ENCODE data around the gene KBTBD4.
"Not testable (repeated sequence)": the region's sequence is repeated elsewhere in the genome, so short reads cannot be mapped to it uniquely, and the experiment has no call there.

KBTBD4 gene

DNA sequence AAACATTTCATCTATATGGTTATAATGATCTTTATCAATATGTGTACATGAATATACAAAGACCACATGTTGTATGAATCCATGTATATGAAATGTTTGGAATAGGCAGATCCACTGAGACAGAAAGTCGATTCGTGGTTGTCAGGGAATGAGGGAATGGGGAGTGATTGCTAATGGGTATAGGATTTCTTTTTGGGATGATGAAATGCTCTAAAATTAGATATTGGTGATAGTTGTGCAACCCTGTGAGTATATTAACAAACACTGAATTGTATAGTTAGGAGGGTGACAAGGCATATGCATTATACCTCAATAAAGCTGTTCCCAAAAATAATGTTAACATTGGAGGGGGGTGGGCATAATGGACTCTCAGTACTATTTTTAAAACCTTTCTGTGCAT is 18.3 kb downstream of the KBTBD4 start:
- Histone ChIP-seq H3K36me3 (ENCODE audit: low read length) (no peaks in the 10 kb centered on the region), H3K79me2 (ENCODE audit: insufficient read depth, low read length) (0 out of 2 replicates have a peak, but pooled peaks cover 5% of the 10 kb centered on the region), H3K27me3 (ENCODE audit: low read length) (no peaks in the 10 kb centered on the region), H3K4me3 (ENCODE audit: insufficient read depth, low read length, poor library complexity, severe bottlenecking) (no peak overlapping the region), H3K27ac (ENCODE audit: low read depth, low read length) (no peak overlapping the region), H3F3A (ENCODE audit: insufficient read depth) (0 out of 2 replicates have a peak, but pooled peaks cover 3% of the 10 kb centered on the region), H3K9ac (ENCODE audit: low read length) (no peak overlapping the region), H3K9me3 (ENCODE audit: insufficient read depth, low read length) (no peaks in the 10 kb centered on the region), H2AFZ (ENCODE audit: low read depth, low read length, severe bottlenecking) (no peak overlapping the region), H4K20me1 (ENCODE audit: low read depth, low read length) (no peaks in the 10 kb centered on the region), H3K4me2 (ENCODE audit: low read depth, low read length, poor library complexity, severe bottlenecking) (no peak overlapping the region), H3K9me2 (replicated peaks; ENCODE audit: insufficient read depth, low read length) (no peaks in the 10 kb centered on the region)
- TF ChIP-seq CTCF (IDR thresholded peaks at IDR 0.05; ENCODE audit: insufficient read depth, low read length, poor library complexity, severe bottlenecking) (no peak), EZH2phosphoT487 (conservative IDR thresholded peaks at IDR 0.05; ENCODE audit: low read length) (no peak)

DNA sequence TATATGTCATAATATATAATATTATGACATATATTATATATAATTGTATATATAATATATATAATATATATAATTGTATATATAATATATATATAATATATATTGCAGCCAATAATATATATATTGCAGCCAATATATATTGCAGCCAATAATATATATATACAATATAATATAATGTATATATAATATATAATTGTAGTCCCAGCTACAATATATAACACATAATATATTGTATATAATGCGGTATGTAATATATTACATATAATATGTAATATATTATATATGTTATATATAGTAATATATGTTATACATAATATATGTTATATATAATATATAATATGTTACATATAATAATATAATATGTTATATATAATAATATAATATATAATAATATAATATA is 20.1 kb downstream of the KBTBD4 start:
- Histone ChIP-seq H3K4me3 (ENCODE audit: insufficient read depth, low read length, poor library complexity, severe bottlenecking) (no peak overlapping the region), H3K27ac (ENCODE audit: low read depth, low read length) (no peak overlapping the region), H3K79me2 (ENCODE audit: insufficient read depth, low read length) (no peaks in the 10 kb centered on the region), H4K20me1 (ENCODE audit: low read depth, low read length) (no peaks in the 10 kb centered on the region), H3K9me3 (ENCODE audit: insufficient read depth, low read length) (no peaks in the 10 kb centered on the region), H2AFZ (ENCODE audit: low read depth, low read length, severe bottlenecking) (no peak overlapping the region), H3K4me2 (ENCODE audit: low read depth, low read length, poor library complexity, severe bottlenecking) (no peak overlapping the region), H3K27me3 (ENCODE audit: low read length) (no peaks in the 10 kb centered on the region), H3K36me3 (ENCODE audit: low read length) (no peaks in the 10 kb centered on the region), H3K9me2 (replicated peaks; ENCODE audit: insufficient read depth, low read length) (no peaks in the 10 kb centered on the region), H3K9ac (ENCODE audit: low read length) (no peak overlapping the region), H3F3A (ENCODE audit: insufficient read depth) (no peaks in the 10 kb centered on the region)
- TF ChIP-seq EZH2phosphoT487 (conservative IDR thresholded peaks at IDR 0.05; ENCODE audit: low read length) (no peak), CTCF (IDR thresholded peaks at IDR 0.05; ENCODE audit: insufficient read depth, low read length, poor library complexity, severe bottlenecking) (no peak)

DNA sequence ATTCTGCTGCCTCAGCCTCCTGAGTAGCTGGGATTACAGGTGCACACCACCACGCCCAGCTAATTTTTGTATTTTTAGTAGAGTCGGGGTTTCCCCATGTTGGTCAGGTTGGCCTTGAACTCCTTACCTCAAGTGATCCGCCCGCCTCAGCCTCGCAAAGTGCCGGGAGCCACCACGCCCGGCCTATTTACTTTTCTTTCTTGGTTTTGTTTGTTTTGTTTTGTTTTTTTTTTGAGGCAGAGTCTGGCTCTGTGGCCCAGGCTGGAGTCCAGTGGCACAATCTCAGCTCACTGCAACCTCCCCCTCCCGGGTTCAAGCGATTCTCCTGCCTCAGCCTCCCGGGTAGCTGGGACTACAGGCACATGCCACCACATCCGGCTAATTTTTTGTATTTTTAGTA is 21.8 kb downstream of the KBTBD4 start:
- H3K79me2 ChIP-seq (ENCODE audit: insufficient read depth, low read length); H3K4me2 ChIP-seq (ENCODE audit: low read depth, low read length, poor library complexity, severe bottlenecking); H3K4me3 ChIP-seq (ENCODE audit: insufficient read depth, low read length, poor library complexity, severe bottlenecking); H3K27ac ChIP-seq (ENCODE audit: low read depth, low read length); H2AFZ ChIP-seq (ENCODE audit: low read depth, low read length, severe bottlenecking); H3K27me3 ChIP-seq (ENCODE audit: low read length); H4K20me1 ChIP-seq (ENCODE audit: low read depth, low read length); H3K36me3 ChIP-seq (ENCODE audit: low read length); H3F3A ChIP-seq (ENCODE audit: insufficient read depth); H3K9me3 ChIP-seq (ENCODE audit: insufficient read depth, low read length); H3K9me2 ChIP-seq (replicated peaks; ENCODE audit: insufficient read depth, low read length); H3K9ac ChIP-seq (ENCODE audit: low read length): not testable (repeated sequence)

DNA sequence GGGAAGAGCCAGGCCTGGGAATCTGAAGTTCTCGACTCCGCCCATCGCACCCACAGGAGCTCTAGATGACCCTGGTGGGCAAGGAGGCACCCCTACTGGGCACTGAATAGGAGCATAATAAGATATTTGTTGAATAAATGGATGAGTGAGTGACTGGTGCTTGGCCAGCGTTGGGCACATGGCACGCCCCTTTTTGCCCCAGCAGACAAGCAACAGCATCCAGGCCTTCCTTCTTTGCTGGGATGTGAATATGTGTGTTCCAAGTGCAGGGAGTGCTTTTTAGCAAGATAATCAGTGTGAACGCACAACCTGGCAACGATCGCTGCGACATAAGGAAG is 25.4 kb downstream of the KBTBD4 start:
- peak overlapping the region; percentile 93 for H3K9ac ChIP-seq (ENCODE audit: low read length)
- peaks cover 9% of the 10 kb centered on the region for H4K20me1 ChIP-seq (ENCODE audit: low read depth, low read length)
- H3K4me2 ChIP-seq (ENCODE audit: low read depth, low read length, poor library complexity, severe bottlenecking): peak overlapping the region; percentile 62
- H3F3A ChIP-seq (ENCODE audit: insufficient read depth): 0 out of 2 replicates have a peak, but pooled peaks cover 8% of the 10 kb centered on the region
- no peaks in the 10 kb centered on the region for H3K9me2 ChIP-seq (replicated peaks; ENCODE audit: insufficient read depth, low read length)
- peak overlapping the region; percentile 46 for H3K4me3 ChIP-seq (ENCODE audit: insufficient read depth, low read length, poor library complexity, severe bottlenecking)
- H3K9me3 ChIP-seq (ENCODE audit: insufficient read depth, low read length): no peaks in the 10 kb centered on the region
- peak overlapping the region; percentile 91 for H2AFZ ChIP-seq (ENCODE audit: low read depth, low read length, severe bottlenecking)
- H3K79me2 ChIP-seq (ENCODE audit: insufficient read depth, low read length): peaks cover 45% of the 10 kb centered on the region
- H3K27me3 ChIP-seq (ENCODE audit: low read length): no peaks in the 10 kb centered on the region
- no peak overlapping the region for H3K27ac ChIP-seq (ENCODE audit: low read depth, low read length)
- TF ChIP-seq CTCF (IDR thresholded peaks at IDR 0.05; ENCODE audit: insufficient read depth, low read length, poor library complexity, severe bottlenecking) (no peak), EZH2phosphoT487 (conservative IDR thresholded peaks at IDR 0.05; ENCODE audit: low read length) (no peak)
- no peaks in the 10 kb centered on the region for H3K36me3 ChIP-seq (ENCODE audit: low read length)
